ENCODE results near the gene EVC2.

- TF ChIP-seq CTCF (IDR thresholded peaks at IDR 0.05) (no peak), POLR2A (IDR thresholded peaks at IDR 0.05) (no peak), EP300 (IDR thresholded peaks at IDR 0.05) (no peak), POLR2AphosphoS5 (IDR thresholded peaks at IDR 0.05) (no peak)
Observed at GRCh38 chr4:5750052-5750945, 41.9 kb upstream of the EVC2 start.

Measured in sigmoid colon (tissue), 4 donors.